ENCODE results near the gene CD1D.
"Not testable (repeated sequence)": the region's sequence is repeated elsewhere in the genome, so short reads cannot be mapped to it uniquely, and the experiment has no call there.

Gene CD1D

DNA sequence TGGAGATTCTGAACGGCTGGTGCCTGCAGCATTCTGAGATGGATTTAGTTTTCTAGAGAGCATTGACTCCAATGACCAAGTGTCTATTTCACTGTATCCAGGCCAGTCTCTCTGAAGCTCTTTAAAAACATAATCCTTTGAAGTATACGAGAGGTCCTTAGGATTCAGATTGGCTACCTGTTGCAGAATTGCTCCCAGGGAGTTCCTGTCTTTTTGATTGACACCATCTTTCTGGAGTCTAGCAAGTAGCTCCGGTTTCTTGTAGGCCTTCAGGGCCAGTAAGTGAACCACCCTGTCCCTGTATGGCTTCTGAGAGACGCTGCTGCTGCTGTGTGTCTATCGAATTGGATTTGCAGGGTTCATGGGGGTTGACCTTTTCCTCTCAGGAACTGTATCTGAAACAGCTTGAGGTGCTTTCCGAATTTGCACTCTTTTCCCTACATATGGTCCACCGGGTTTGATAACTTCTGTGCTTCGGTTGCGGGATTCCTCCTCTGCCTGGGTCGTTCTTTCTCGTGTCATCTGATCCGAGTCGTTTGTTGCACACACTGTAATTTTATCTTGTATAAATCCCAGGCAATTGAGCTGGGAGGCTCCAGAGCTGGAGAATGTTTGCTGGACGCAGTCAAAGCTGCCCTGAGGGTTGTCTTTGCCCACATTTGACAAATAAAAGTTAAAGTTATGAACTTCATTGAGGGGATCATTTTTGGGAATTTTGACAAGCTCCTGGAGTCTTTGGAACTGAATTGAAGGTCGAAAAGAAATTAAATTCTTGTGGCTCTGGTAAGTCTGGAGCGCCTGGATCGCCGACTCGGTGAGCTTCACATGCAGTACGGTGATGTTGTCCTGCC lies 3.6 kb upstream of the CD1D start:
- DNase-seq (ENCODE audit: low read depth); H3K36me3 ChIP-seq (ENCODE audit: control insufficient read depth, insufficient read depth, low read length, severe bottlenecking); H3K9me3 ChIP-seq (ENCODE audit: control insufficient read depth, low read length): not testable (repeated sequence)
- H3K27me3 ChIP-seq (replicated peaks; ENCODE audit: control insufficient read depth, insufficient read depth, low read length) = peaks cover 15% of the 10 kb centered on the region
- H3K4me1 ChIP-seq (ENCODE audit: control insufficient read depth, insufficient read depth, low read length) = peaks cover 31% of the 10 kb centered on the region
- H3K4me3 ChIP-seq (ENCODE audit: low read length) = peak overlapping the region; percentile 72
- peak overlapping the region; percentile 32 for H3K9ac ChIP-seq (ENCODE audit: low read length)

- peak overlapping the region; percentile 32 for H3K9ac ChIP-seq (ENCODE audit: low read length)
- no peaks in the 10 kb centered on the region for H3K9me3 ChIP-seq (ENCODE audit: control insufficient read depth, low read length)
- H3K27me3 ChIP-seq (replicated peaks; ENCODE audit: control insufficient read depth, insufficient read depth, low read length) = peaks cover 23% of the 10 kb centered on the region
- peak overlapping the region; percentile 72 for H3K4me3 ChIP-seq (ENCODE audit: low read length)
- no peaks in the 10 kb centered on the region for H3K36me3 ChIP-seq (ENCODE audit: control insufficient read depth, insufficient read depth, low read length, severe bottlenecking)
- peaks cover 31% of the 10 kb centered on the region for H3K4me1 ChIP-seq (ENCODE audit: control insufficient read depth, insufficient read depth, low read length)
- DNase-seq (ENCODE audit: low read depth) = peak; percentile 75
These were observed 2.8 kb upstream of the CD1D start for GRCh38 chr1:158177700-158178450.

GRCh38 chr1:158179301-158180041 lies 1.2 kb upstream of the CD1D start:
- H3K27me3 ChIP-seq (replicated peaks; ENCODE audit: control insufficient read depth, insufficient read depth, low read length) = peaks cover 35% of the 10 kb centered on the region
- peak overlapping the region; percentile 8 for H3K4me3 ChIP-seq (ENCODE audit: low read length)
- no peaks in the 10 kb centered on the region for H3K9me3 ChIP-seq (ENCODE audit: control insufficient read depth, low read length)
- no peak overlapping the region for H3K9ac ChIP-seq (ENCODE audit: low read length)
- H3K4me1 ChIP-seq (ENCODE audit: control insufficient read depth, insufficient read depth, low read length) = peaks cover 31% of the 10 kb centered on the region
- H3K36me3 ChIP-seq (ENCODE audit: control insufficient read depth, insufficient read depth, low read length, severe bottlenecking) = no peaks in the 10 kb centered on the region
- no peak for DNase-seq (ENCODE audit: low read depth)

GRCh38 chr1:158181577-158181922 lies 855 bp downstream of the CD1D start:
- DNase-seq (ENCODE audit: low read depth) = no peak
- peaks cover 32% of the 10 kb centered on the region for H3K27me3 ChIP-seq (replicated peaks; ENCODE audit: control insufficient read depth, insufficient read depth, low read length)
- H3K4me3 ChIP-seq (ENCODE audit: low read length) = peak overlapping the region; percentile 82

DNA sequence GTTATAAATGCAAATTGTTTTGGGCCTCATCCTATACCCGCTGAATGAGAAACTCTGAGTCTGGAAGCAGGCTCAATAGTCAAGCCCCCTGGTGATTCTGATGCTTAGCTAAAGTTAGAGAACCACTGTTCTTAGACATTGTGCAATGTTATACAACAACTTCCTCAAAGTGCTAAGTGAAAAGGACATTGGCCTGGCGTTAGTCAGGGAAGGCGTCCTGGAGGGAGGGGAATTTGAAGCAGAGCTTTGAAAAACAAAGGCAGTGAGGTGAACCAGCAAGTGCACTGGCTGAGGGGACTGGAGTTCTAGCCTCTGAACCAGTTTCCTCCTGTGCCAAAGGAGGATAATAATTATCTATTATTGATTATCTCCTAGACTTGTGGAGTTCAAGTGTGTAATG lies 5.1 kb downstream of the CD1D start:
- H3K27me3 ChIP-seq (replicated peaks; ENCODE audit: control insufficient read depth, insufficient read depth, low read length) = peaks cover 47% of the 10 kb centered on the region

More at GRCh38 chr1:158181577-158181922, 855 bp downstream of the CD1D start:
- Histone ChIP-seq H3K4me1 (ENCODE audit: control insufficient read depth, insufficient read depth, low read length) (peaks cover 33% of the 10 kb centered on the region), H3K9me3 (ENCODE audit: control insufficient read depth, low read length) (no peaks in the 10 kb centered on the region), H3K36me3 (ENCODE audit: control insufficient read depth, insufficient read depth, low read length, severe bottlenecking) (no peaks in the 10 kb centered on the region), H3K9ac (ENCODE audit: low read length) (peak overlapping the region; percentile 72)

GRCh38 chr1:158186180-158186579 lies 5.5 kb downstream of the CD1D start:
- Histone ChIP-seq H3K9ac (ENCODE audit: low read length) (no peak overlapping the region), H3K36me3 (ENCODE audit: control insufficient read depth, insufficient read depth, low read length, severe bottlenecking) (no peaks in the 10 kb centered on the region), H3K4me1 (ENCODE audit: control insufficient read depth, insufficient read depth, low read length) (peaks cover 10% of the 10 kb centered on the region), H3K27me3 (replicated peaks; ENCODE audit: control insufficient read depth, insufficient read depth, low read length) (peaks cover 47% of the 10 kb centered on the region), H3K4me3 (ENCODE audit: low read length) (no peak overlapping the region), H3K9me3 (ENCODE audit: control insufficient read depth, low read length) (no peaks in the 10 kb centered on the region)
- DNase-seq (ENCODE audit: low read depth) = no peak

More for the DNA sequence above, 5.1 kb downstream of the CD1D start:
- no peak for DNase-seq (ENCODE audit: low read depth)
- Histone ChIP-seq H3K4me1 (ENCODE audit: control insufficient read depth, insufficient read depth, low read length) (peaks cover 12% of the 10 kb centered on the region), H3K9me3 (ENCODE audit: control insufficient read depth, low read length) (no peaks in the 10 kb centered on the region), H3K36me3 (ENCODE audit: control insufficient read depth, insufficient read depth, low read length, severe bottlenecking) (no peaks in the 10 kb centered on the region), H3K4me3 (ENCODE audit: low read length) (no peak overlapping the region), H3K9ac (ENCODE audit: low read length) (no peak overlapping the region)

- H3K9me3 ChIP-seq (ENCODE audit: control insufficient read depth, low read length) = no peaks in the 10 kb centered on the region
- H3K9ac ChIP-seq (ENCODE audit: low read length) = no peak overlapping the region
- no peak for DNase-seq (ENCODE audit: low read depth)
- peaks cover 5% of the 10 kb centered on the region for H3K4me1 ChIP-seq (ENCODE audit: control insufficient read depth, insufficient read depth, low read length)
- H3K36me3 ChIP-seq (ENCODE audit: control insufficient read depth, insufficient read depth, low read length, severe bottlenecking) = no peaks in the 10 kb centered on the region
- no peak overlapping the region for H3K4me3 ChIP-seq (ENCODE audit: low read length)
- H3K27me3 ChIP-seq (replicated peaks; ENCODE audit: control insufficient read depth, insufficient read depth, low read length) = peaks cover 31% of the 10 kb centered on the region
These were observed 7.9 kb downstream of the CD1D start for GRCh38 chr1:158188611-158189010.

GRCh38 chr1:158189624-158190023 lies 8.9 kb downstream of the CD1D start:
- Histone ChIP-seq H3K27me3 (replicated peaks; ENCODE audit: control insufficient read depth, insufficient read depth, low read length) (peaks cover 26% of the 10 kb centered on the region), H3K9me3 (ENCODE audit: control insufficient read depth, low read length) (no peaks in the 10 kb centered on the region), H3K9ac (ENCODE audit: low read length) (no peak overlapping the region), H3K36me3 (ENCODE audit: control insufficient read depth, insufficient read depth, low read length, severe bottlenecking) (no peaks in the 10 kb centered on the region), H3K4me3 (ENCODE audit: low read length) (no peak overlapping the region), H3K4me1 (ENCODE audit: control insufficient read depth, insufficient read depth, low read length) (peaks cover 5% of the 10 kb centered on the region)
- DNase-seq (ENCODE audit: low read depth) = no peak

- Histone ChIP-seq H3K9ac (ENCODE audit: low read length) (no peak overlapping the region), H3K9me3 (ENCODE audit: control insufficient read depth, low read length) (no peaks in the 10 kb centered on the region), H3K4me3 (ENCODE audit: low read length) (no peak overlapping the region), H3K27me3 (replicated peaks; ENCODE audit: control insufficient read depth, insufficient read depth, low read length) (peaks cover 26% of the 10 kb centered on the region), H3K4me1 (ENCODE audit: control insufficient read depth, insufficient read depth, low read length) (peaks cover 5% of the 10 kb centered on the region), H3K36me3 (ENCODE audit: control insufficient read depth, insufficient read depth, low read length, severe bottlenecking) (no peaks in the 10 kb centered on the region)
- DNase-seq (ENCODE audit: low read depth) = no peak
These were observed 10.6 kb downstream of the CD1D start for GRCh38 chr1:158191299-158191698.

DNA sequence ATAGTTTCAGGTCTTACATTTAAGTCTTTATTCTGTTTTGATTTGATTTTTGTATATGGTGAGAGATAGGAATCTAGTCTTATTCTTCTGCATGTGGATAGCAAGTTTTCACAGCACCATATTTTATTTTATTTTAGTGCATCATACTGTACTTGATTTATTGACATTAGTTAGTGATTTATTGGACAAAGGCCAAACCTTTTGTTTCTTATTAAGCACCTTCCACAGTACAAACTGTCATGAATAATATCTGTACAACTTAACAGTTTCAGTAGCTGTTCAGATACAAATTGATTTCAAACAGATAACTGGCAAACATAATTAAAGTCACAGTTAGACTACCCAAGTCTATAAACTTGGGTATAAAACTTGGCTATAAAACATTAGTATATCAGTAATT lies 15.8 kb downstream of the CD1D start:
- no peaks in the 10 kb centered on the region for H3K4me1 ChIP-seq (ENCODE audit: control insufficient read depth, insufficient read depth, low read length)
- DNase-seq (ENCODE audit: low read depth) = no peak
- no peak overlapping the region for H3K9ac ChIP-seq (ENCODE audit: low read length)
- H3K9me3 ChIP-seq (ENCODE audit: control insufficient read depth, low read length) = no peaks in the 10 kb centered on the region
- H3K27me3 ChIP-seq (replicated peaks; ENCODE audit: control insufficient read depth, insufficient read depth, low read length) = peaks cover 3% of the 10 kb centered on the region
- H3K36me3 ChIP-seq (ENCODE audit: control insufficient read depth, insufficient read depth, low read length, severe bottlenecking) = no peaks in the 10 kb centered on the region
- H3K4me3 ChIP-seq (ENCODE audit: low read length) = no peak overlapping the region

- no peaks in the 10 kb centered on the region for H3K4me1 ChIP-seq (ENCODE audit: control insufficient read depth, insufficient read depth, low read length)
- H3K4me3 ChIP-seq (ENCODE audit: low read length) = no peak overlapping the region
- no peaks in the 10 kb centered on the region for H3K36me3 ChIP-seq (ENCODE audit: control insufficient read depth, insufficient read depth, low read length, severe bottlenecking)
- no peaks in the 10 kb centered on the region for H3K9me3 ChIP-seq (ENCODE audit: control insufficient read depth, low read length)
- no peak overlapping the region for H3K9ac ChIP-seq (ENCODE audit: low read length)
- no peak for DNase-seq (ENCODE audit: low read depth)
- H3K27me3 ChIP-seq (replicated peaks; ENCODE audit: control insufficient read depth, insufficient read depth, low read length) = peaks cover 11% of the 10 kb centered on the region
These were observed 19.2 kb downstream of the CD1D start for GRCh38 chr1:158199849-158200248.

Measured in adipocyte (in vitro differentiated cells).